Adrenal gland (tissue), 5 donors: ENCODE results near the gene ZNF414.
"Not testable (repeated sequence)": the region's sequence is repeated elsewhere in the genome, so short reads cannot be mapped to it uniquely, and the experiment has no call there.

Source experiments
- POLR2A ChIP-seq, 2 donors: fragments of 450-650 bp; IDR thresholded peaks; one replicate each; pipeline ENCODE4 v1.6.1; 2017; ENCODE audit warnings: antibody characterized with exemption in 2 of 2, mild to moderate bottlenecking in 2 of 2, moderate library complexity in 1 of 2
- TF ChIP-seq, protein P1 (sequence below), 6 experiments: fragments of 450-650 bp in 4 of 6; fragments of 200-600 bp in 2 of 6; sonication (generic) in 1 of 6; IDR thresholded peaks; 1 replicate in 5 of 6; 2 replicates in 1 of 6; pipeline versions ENCODE4 v1.5.1 to v1.8.0; 2016 to 2021; ENCODE audit warnings: antibody characterized with exemption in 6 of 6, mild to moderate bottlenecking in 2 of 6, moderate library complexity in 1 of 6
- donor health status: DM: no; HTN: no; CAD: no.

DNA sequence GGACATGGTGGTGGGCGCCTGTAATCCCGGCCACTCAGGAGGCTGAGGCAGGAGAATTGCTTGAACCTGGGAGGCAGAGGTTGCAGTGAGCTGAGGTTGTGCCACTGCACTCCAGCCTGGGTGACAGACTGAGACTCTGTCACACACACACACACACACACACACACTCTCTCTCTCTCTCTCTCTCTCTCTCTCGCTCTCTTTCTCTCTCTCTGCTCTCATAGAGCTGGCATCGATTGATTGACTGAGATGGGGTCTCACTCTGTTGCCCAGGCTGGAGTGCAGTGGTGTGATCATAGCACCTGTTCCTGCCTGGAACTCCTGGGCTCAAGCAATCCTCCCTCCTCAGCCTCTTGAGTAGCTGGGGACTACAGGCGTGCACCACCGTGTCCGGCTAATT, 39.8 kb upstream of the ZNF414 start:
- TF ChIP-seq, protein P1, sequence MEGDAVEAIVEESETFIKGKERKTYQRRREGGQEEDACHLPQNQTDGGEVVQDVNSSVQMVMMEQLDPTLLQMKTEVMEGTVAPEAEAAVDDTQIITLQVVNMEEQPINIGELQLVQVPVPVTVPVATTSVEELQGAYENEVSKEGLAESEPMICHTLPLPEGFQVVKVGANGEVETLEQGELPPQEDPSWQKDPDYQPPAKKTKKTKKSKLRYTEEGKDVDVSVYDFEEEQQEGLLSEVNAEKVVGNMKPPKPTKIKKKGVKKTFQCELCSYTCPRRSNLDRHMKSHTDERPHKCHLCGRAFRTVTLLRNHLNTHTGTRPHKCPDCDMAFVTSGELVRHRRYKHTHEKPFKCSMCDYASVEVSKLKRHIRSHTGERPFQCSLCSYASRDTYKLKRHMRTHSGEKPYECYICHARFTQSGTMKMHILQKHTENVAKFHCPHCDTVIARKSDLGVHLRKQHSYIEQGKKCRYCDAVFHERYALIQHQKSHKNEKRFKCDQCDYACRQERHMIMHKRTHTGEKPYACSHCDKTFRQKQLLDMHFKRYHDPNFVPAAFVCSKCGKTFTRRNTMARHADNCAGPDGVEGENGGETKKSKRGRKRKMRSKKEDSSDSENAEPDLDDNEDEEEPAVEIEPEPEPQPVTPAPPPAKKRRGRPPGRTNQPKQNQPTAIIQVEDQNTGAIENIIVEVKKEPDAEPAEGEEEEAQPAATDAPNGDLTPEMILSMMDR (IDR thresholded peaks at IDR 0.05), result not testable (repeated sequence)
- not testable (repeated sequence) for TF ChIP-seq POLR2A (IDR thresholded peaks at IDR 0.05)
